GM19395 (cell line): Measurements from ENCODE around the gene ENC1.
"Not testable (repeated sequence)": the region's sequence is repeated elsewhere in the genome, so short reads cannot be mapped to it uniquely, and the experiment has no call there.

Source experiments
- ATAC-seq: cut with Tn5 transposase; IDR thresholded peaks from one replicate; pipeline ENCODE4 v1.9.1; 2021; ENCODE audit warnings: mild to moderate bottlenecking, moderate library complexity; ENCODE audit not compliant: unreplicated experiment

Gene ENC1

GRCh38 chr5:74640450-74640953 is at the start of gene ENC1:
TSS of gene ENC1 (minus strand) at chr5:74640728. CDS start at chr5:74636485, 4,243 bp downstream.
- peak; percentile 61 for ATAC-seq

- no peak for ATAC-seq
Observed at GRCh38 chr5:74686962-74687751, 46.6 kb upstream of the ENC1 start.

GRCh38 chr5:74685979-74686631 is 45.6 kb upstream of the ENC1 start:
- ATAC-seq = peak; percentile 63

- peak; percentile 71 for ATAC-seq
Observed at GRCh38 chr5:74684900-74685851, 44.6 kb upstream of the ENC1 start, which contains the start of gene HEXB. TSS of gene HEXB (plus strand) at chr5:74685233. CDS start at chr5:74685261, 28 bp downstream.

GRCh38 chr5:74679966-74680365 is 39.4 kb upstream of the ENC1 start:
- ATAC-seq = no peak

GRCh38 chr5:74679300-74679699 is 38.8 kb upstream of the ENC1 start:
- not testable (repeated sequence) for ATAC-seq

GRCh38 chr5:74678123-74678522 is 37.6 kb upstream of the ENC1 start:
- ATAC-seq = not testable (repeated sequence)

GRCh38 chr5:74676466-74676865 is 35.9 kb upstream of the ENC1 start:
- ATAC-seq = not testable (repeated sequence)

GRCh38 chr5:74673011-74673790 is 32.7 kb upstream of the ENC1 start:
- ATAC-seq = no peak

GRCh38 chr5:74672215-74672877 is 31.8 kb upstream of the ENC1 start:
- no peak for ATAC-seq

GRCh38 chr5:74670396-74671038 is 30.0 kb upstream of the ENC1 start:
- ATAC-seq = no peak

GRCh38 chr5:74669821-74670220 is 29.3 kb upstream of the ENC1 start:
- no peak for ATAC-seq

GRCh38 chr5:74667396-74667795 is 26.9 kb upstream of the ENC1 start:
- no peak for ATAC-seq

- ATAC-seq = no peak
Observed at GRCh38 chr5:74665816-74666215, 25.3 kb upstream of the ENC1 start.

GRCh38 chr5:74665273-74665672 is 24.7 kb upstream of the ENC1 start:
- ATAC-seq = no peak

- ATAC-seq = no peak
Observed at GRCh38 chr5:74664551-74664950, 24.0 kb upstream of the ENC1 start.

- ATAC-seq = no peak
Observed at GRCh38 chr5:74660873-74661272, 20.3 kb upstream of the ENC1 start.

- ATAC-seq = no peak
Observed at GRCh38 chr5:74660140-74660539, 19.6 kb upstream of the ENC1 start.

- ATAC-seq = no peak
Observed at GRCh38 chr5:74659172-74659571, 18.6 kb upstream of the ENC1 start.
